Lower lobe of right lung (tissue), 2 donors: ENCODE data around the gene FOCAD. TPM values are rescaled to one million over a fixed set of nuclear protein-coding genes. Genes with fewer than 3 reads are reported as not detected.

Experiments used
- ATAC-seq, 2 donors: fragments of 200-7000 bp; cut with Tn5 transposase; one replicate each; pipeline ENCODE4 v1.9.1; 2020 to 2022; ENCODE audit warnings: mild to moderate bottlenecking in 2 of 2, moderate library complexity in 2 of 2
- DNase-seq: peaks from one replicate; pipeline ENCODE4 v3.0.0-alpha.2; 2020
- H3K27ac ChIP-seq: fragments of 200-600 bp; one replicate; pipeline ENCODE4 v1.8.0; 2022
- H3K27me3 ChIP-seq: fragments of 200-600 bp; one replicate; pipeline ENCODE4 v1.8.0; 2022; ENCODE audit warnings: low read depth
- H3K36me3 ChIP-seq: fragments of 200-600 bp; one replicate; pipeline ENCODE4 v1.8.0; 2022; ENCODE audit warnings: mild to moderate bottlenecking
- H3K4me1 ChIP-seq: fragments of 200-600 bp; one replicate; pipeline ENCODE4 v1.8.0; 2022
- H3K4me3 ChIP-seq: fragments of 200-600 bp; one replicate; pipeline ENCODE4 v1.8.0; 2022; ENCODE audit warnings: mild to moderate bottlenecking
- H3K9me3 ChIP-seq: fragments of 200-600 bp; one replicate; pipeline ENCODE4 v1.8.0; 2022
- CTCF ChIP-seq: fragments of 200-600 bp; IDR thresholded peaks from one replicate; pipeline ENCODE4 v1.8.0; 2022; ENCODE audit warnings: antibody characterized with exemption, mild to moderate bottlenecking
- intact Hi-C: fragments of 100-400 bp; cut with DNase I; formaldehyde crosslinking; loops from one replicate; pipeline ENCODE4 v1.11.0; 2022
- total RNA-seq: library from RNA; stranded (reverse); fragmentation: NEBNext Ultra II Directional; extraction: Animal tissue kit (Norgen Biotek cat#: 25700); gene quantifications from one replicate; pipeline ENCODE4 v1.2.1, GENCODE V29; 2021
- donor health status: DM: no; HTN: yes; CAD: no; lungs with severe emphysema.

The FOCAD gene
- total RNA-seq, 1 donor from 2014 or later, result 29.5 TPM

- DNase-seq (no peak), ATAC-seq (no peak)
- Histone ChIP-seq H3K9me3 (no peaks in the 10 kb centered on the region), H3K4me1 (no peaks in the 10 kb centered on the region), H3K36me3 (peaks cover 10% of the 10 kb centered on the region), H3K4me3 (no peak overlapping the region), H3K27me3 (no peaks in the 10 kb centered on the region), H3K27ac (no peak overlapping the region)
- no peak for TF ChIP-seq CTCF
- intact Hi-C loops, result no loop called here
Observed at GRCh38 chr9:20783057-20784038, 99.3 kb downstream of the FOCAD start.

DNA sequence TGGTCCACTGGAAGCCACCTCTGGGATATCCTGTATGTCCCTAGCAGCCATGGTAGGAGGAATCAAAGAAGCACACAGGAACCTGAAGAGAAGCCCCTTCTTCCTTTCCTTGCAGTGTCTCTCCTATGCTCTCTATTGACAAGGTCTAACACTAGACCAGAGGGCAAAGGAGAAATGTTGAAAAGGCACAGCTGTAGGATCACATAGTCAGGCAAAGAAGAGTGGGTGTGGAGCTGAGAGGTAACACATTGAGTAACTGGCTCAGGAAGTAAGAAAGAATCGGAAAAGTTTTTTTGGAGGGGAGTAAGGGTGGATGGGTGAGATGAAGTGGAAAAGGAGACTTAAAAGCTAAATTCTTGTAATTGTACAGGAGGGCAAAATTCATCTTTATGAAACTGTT is 100.1 kb downstream of the FOCAD start:
- Histone ChIP-seq H3K4me3 (no peak overlapping the region), H3K27ac (no peak overlapping the region), H3K4me1 (no peaks in the 10 kb centered on the region), H3K36me3 (peaks cover 11% of the 10 kb centered on the region), H3K9me3 (no peaks in the 10 kb centered on the region), H3K27me3 (no peaks in the 10 kb centered on the region)
- TF ChIP-seq CTCF, result no peak
- ATAC-seq (no peak), DNase-seq (no peak)
- intact Hi-C loops, result no loop called here

- intact Hi-C loops, result no loop called here
- Histone ChIP-seq H3K4me1 (no peaks in the 10 kb centered on the region), H3K4me3 (no peak overlapping the region), H3K27ac (no peak overlapping the region), H3K27me3 (no peaks in the 10 kb centered on the region), H3K9me3 (no peaks in the 10 kb centered on the region), H3K36me3 (peaks cover 26% of the 10 kb centered on the region)
- no peak for ATAC-seq
- no peak for DNase-seq
- TF ChIP-seq CTCF, result no peak
Observed at GRCh38 chr9:20786807-20787206, 102.7 kb downstream of the FOCAD start.

DNA sequence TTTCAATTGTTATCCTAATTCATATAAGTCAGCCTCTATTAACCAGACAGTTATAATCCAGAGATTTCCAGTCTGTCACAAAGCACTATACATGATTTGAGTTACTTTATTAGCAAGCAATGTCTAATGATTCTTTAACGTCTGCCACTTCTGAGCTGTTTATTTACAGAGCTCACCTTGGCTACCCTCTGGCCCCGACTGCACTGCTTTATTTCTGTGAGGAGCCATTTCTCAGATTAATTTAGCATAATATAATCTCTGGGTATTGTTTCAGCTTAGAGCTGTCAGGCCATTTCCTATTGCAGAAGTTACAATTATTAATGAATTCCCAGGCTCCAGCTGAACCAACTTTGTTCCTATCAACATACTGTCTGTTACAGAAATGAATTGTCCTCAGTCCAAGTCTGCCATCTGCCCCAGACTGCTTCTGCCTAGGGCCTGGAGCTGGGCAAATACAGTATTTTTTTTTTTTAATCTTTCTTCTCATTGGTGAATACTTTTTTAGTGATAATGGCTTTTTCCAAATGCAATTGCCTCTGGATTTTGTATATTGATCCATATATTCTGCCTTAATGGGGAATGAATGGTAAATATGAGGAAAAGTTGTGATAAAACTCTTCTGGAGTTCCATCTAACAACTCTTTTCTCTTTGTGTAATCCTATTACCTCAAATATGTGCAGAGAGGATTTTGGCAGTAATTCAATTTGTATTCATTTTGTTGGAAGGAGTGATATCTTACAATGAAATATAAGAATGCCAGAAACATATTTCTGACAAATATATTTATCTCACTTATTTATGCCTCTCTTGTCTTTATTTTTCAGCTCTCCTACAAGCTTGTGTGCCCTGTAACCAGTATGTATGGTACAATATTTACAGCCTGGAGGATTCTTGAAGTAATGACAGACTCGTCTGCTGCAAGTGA is 104.7 kb downstream of the FOCAD start:
- no peak overlapping the region for H3K27ac ChIP-seq
- intact Hi-C loops, result no loop called here
- H3K36me3 ChIP-seq, result peaks cover 17% of the 10 kb centered on the region
- H3K27me3 ChIP-seq, result no peaks in the 10 kb centered on the region
- H3K9me3 ChIP-seq, result no peaks in the 10 kb centered on the region
- H3K4me1 ChIP-seq, result no peaks in the 10 kb centered on the region
- no peak overlapping the region for H3K4me3 ChIP-seq
- DNase-seq, result no peak
- no peak for TF ChIP-seq CTCF
- ATAC-seq, result no peak

- TF ChIP-seq CTCF, result no peak
- Histone ChIP-seq H3K27me3 (no peaks in the 10 kb centered on the region), H3K27ac (no peak overlapping the region), H3K4me1 (no peaks in the 10 kb centered on the region), H3K9me3 (no peaks in the 10 kb centered on the region), H3K36me3 (peaks cover 17% of the 10 kb centered on the region), H3K4me3 (no peak overlapping the region)
- intact Hi-C loops, result no loop called here
- ATAC-seq (no peak), DNase-seq (no peak)
Observed at GRCh38 chr9:20790721-20791120, 106.7 kb downstream of the FOCAD start.
